ENCODE measurements around the gene LNX1. TPM values are rescaled to one million over a fixed set of nuclear protein-coding genes. Genes with fewer than 3 reads are reported as not detected.

Gene LNX1
- total RNA-seq, 1 experiment from 2014 or later, result 3.3 TPM

DNA sequence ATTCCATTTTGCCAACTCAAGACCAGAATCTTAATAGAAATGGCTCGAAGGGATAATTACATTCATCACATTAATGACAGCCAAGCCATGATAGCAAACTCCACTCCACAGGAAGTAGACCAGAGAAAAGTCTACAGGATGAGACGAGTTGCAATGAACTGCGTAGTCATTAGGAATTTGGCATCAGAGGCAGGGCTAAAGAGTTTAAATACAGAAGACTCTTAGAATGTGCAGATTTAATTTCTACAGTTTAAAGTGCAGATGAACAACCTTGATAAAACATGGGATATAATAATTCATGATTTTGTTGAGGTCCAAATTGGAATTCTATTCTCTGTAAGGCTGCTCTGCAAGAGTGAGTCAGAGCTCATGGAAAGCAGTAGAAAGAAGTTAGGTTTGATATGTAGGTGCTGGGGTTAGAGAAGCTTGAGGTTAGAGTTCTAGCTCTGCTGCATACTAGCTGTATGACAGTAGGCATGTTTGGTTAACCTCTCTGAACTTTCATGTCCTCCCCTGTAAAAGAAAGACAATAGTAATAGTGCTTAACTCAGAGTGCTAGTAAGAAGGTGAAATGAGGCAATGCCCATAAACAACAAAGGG is 32.2 kb downstream of the LNX1 start:
- H3K27ac ChIP-seq (ENCODE audit: low read depth, low read length), result no peak overlapping the region
- H3K36me3 ChIP-seq (ENCODE audit: control insufficient read depth in 1 of 2, insufficient read depth in 2 of 2, low read length in 2 of 2), result no peaks in the 10 kb centered on the region
- 0 out of 2 replicates have a peak, but pooled peaks cover 4% of the 10 kb centered on the region for H3K9me2 ChIP-seq (ENCODE audit: insufficient read depth)
- TF ChIP-seq, protein P1, sequence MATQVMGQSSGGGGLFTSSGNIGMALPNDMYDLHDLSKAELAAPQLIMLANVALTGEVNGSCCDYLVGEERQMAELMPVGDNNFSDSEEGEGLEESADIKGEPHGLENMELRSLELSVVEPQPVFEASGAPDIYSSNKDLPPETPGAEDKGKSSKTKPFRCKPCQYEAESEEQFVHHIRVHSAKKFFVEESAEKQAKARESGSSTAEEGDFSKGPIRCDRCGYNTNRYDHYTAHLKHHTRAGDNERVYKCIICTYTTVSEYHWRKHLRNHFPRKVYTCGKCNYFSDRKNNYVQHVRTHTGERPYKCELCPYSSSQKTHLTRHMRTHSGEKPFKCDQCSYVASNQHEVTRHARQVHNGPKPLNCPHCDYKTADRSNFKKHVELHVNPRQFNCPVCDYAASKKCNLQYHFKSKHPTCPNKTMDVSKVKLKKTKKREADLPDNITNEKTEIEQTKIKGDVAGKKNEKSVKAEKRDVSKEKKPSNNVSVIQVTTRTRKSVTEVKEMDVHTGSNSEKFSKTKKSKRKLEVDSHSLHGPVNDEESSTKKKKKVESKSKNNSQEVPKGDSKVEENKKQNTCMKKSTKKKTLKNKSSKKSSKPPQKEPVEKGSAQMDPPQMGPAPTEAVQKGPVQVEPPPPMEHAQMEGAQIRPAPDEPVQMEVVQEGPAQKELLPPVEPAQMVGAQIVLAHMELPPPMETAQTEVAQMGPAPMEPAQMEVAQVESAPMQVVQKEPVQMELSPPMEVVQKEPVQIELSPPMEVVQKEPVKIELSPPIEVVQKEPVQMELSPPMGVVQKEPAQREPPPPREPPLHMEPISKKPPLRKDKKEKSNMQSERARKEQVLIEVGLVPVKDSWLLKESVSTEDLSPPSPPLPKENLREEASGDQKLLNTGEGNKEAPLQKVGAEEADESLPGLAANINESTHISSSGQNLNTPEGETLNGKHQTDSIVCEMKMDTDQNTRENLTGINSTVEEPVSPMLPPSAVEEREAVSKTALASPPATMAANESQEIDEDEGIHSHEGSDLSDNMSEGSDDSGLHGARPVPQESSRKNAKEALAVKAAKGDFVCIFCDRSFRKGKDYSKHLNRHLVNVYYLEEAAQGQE (IDR thresholded peaks at IDR 0.05; ENCODE audit: low read depth), result no peak
- TF ChIP-seq SP1 (IDR thresholded peaks at IDR 0.05; ENCODE audit: low read depth), result no peak
- peaks cover 0 to 5% of the 10 kb centered on the region in 2 experiments; a peak in 1 of 4 replicates for H3K4me1 ChIP-seq (ENCODE audit: control insufficient read depth in 1 of 2, insufficient read depth in 2 of 2, low read length in 2 of 2)
- no peak overlapping the region for H2AFZ ChIP-seq (ENCODE audit: low read depth, low read length, poor library complexity, severe bottlenecking)
- BruUV-seq (replicated peaks), result no TSS peak
- no peak overlapping the region for H3K4me2 ChIP-seq (ENCODE audit: low read length)
- ATAC-seq (no peak), DNase-seq (ENCODE audit: low read depth, low spot score) (no peak)
- CTCF ChIA-PET, result no interaction called here
- no peaks in the 10 kb centered on the region for H3K9me3 ChIP-seq (ENCODE audit: control insufficient read depth in 1 of 2, insufficient read depth in 1 of 2, low read depth in 1 of 2, low read length in 2 of 2)
- H4K20me1 ChIP-seq (ENCODE audit: insufficient read depth), result no peaks in the 10 kb centered on the region
- no peak overlapping the region for H3K4me3 ChIP-seq (replicated peaks in 1 of 2; ENCODE audit: low read depth in 1 of 2, low read length in 2 of 2)
- RAD21 ChIA-PET (ENCODE audit: low non-redundant PET in 1 of 2, low total read pairs in 2 of 2, uncharacterized antibody in 2 of 2, unreplicated experiment in 2 of 2), result no interaction called here
- no peaks in the 10 kb centered on the region for H3K27me3 ChIP-seq (ENCODE audit: insufficient read depth, low read length)
- POLR2A ChIA-PET, result no interaction called here
- no peak overlapping the region for H3K9ac ChIP-seq (ENCODE audit: low read length)
- H3K79me2 ChIP-seq (ENCODE audit: insufficient read depth, low read length), result no peaks in the 10 kb centered on the region
- intact Hi-C loops (cut with micrococcal nuclease), result no loop called here

- H3K27ac ChIP-seq (ENCODE audit: low read depth, low read length), result no peak overlapping the region
- H4K20me1 ChIP-seq (ENCODE audit: insufficient read depth), result no peaks in the 10 kb centered on the region
- H3K36me3 ChIP-seq (ENCODE audit: control insufficient read depth in 1 of 2, insufficient read depth in 2 of 2, low read length in 2 of 2), result no peaks in the 10 kb centered on the region
- ChIA-PET RAD21 (ENCODE audit: low non-redundant PET in 1 of 2, low total read pairs in 2 of 2, uncharacterized antibody in 2 of 2, unreplicated experiment in 2 of 2) (no interaction called here), POLR2A (no interaction called here), CTCF (no interaction called here)
- no TSS peak for BruUV-seq (replicated peaks)
- DNase-seq (ENCODE audit: low read depth, low spot score) (no peak), ATAC-seq (no peak)
- H3K27me3 ChIP-seq (ENCODE audit: insufficient read depth, low read length), result no peaks in the 10 kb centered on the region
- H3K79me2 ChIP-seq (ENCODE audit: insufficient read depth, low read length), result no peaks in the 10 kb centered on the region
- no peak overlapping the region for H3K4me2 ChIP-seq (ENCODE audit: low read length)
- H3K9ac ChIP-seq (ENCODE audit: low read length), result no peak overlapping the region
- intact Hi-C loops (cut with micrococcal nuclease), result no loop called here
- no peak overlapping the region for H2AFZ ChIP-seq (ENCODE audit: low read depth, low read length, poor library complexity, severe bottlenecking)
- H3K4me3 ChIP-seq (replicated peaks in 1 of 2; ENCODE audit: low read depth in 1 of 2, low read length in 2 of 2), result no peak overlapping the region
- H3K9me2 ChIP-seq (ENCODE audit: insufficient read depth), result 0 out of 2 replicates have a peak, but pooled peaks cover 4% of the 10 kb centered on the region
- no peaks in the 10 kb centered on the region for H3K9me3 ChIP-seq (ENCODE audit: control insufficient read depth in 1 of 2, insufficient read depth in 1 of 2, low read depth in 1 of 2, low read length in 2 of 2)
- H3K4me1 ChIP-seq (ENCODE audit: control insufficient read depth in 1 of 2, insufficient read depth in 2 of 2, low read length in 2 of 2), result peaks cover 0 to 5% of the 10 kb centered on the region in 2 experiments; a peak in 1 of 4 replicates
- TF ChIP-seq ZFX (IDR thresholded peaks at IDR 0.05) (no peak), SP1 (IDR thresholded peaks at IDR 0.05; ENCODE audit: low read depth) (no peak), TCF7L2 (IDR thresholded peaks at IDR 0.05; ENCODE audit: borderline replicate concordance, extremely low read depth, insufficient read depth, insufficient read length) (no peak), SIN3A (IDR thresholded peaks at IDR 0.05; ENCODE audit: low read depth) (no peak), EZH2 (IDR thresholded peaks at IDR 0.05) (no peak), SRF (IDR thresholded peaks at IDR 0.05; ENCODE audit: low read depth) (no peak), POLR2A (IDR thresholded peaks at IDR 0.05; ENCODE audit: borderline replicate concordance, extremely low read depth, insufficient read depth, insufficient read length) (no peak), ZNF274 (IDR thresholded peaks at IDR 0.05; ENCODE audit: low read depth, low read length) (no peak), RAD21 (IDR thresholded peaks at IDR 0.05; ENCODE audit: low read depth) (no peak), CEBPB (IDR thresholded peaks at IDR 0.05; ENCODE audit: low read depth) (no peak), YY1 (IDR thresholded peaks at IDR 0.05; ENCODE audit: extremely low read depth, insufficient replicate concordance, low read depth, low read length) (no peak), MAX (IDR thresholded peaks at IDR 0.05) (no peak), ELF1 (IDR thresholded peaks at IDR 0.05; ENCODE audit: borderline replicate concordance, low read depth) (no peak)
Observed at GRCh38 chr4:53558065-53558801, 33.1 kb downstream of the LNX1 start.

Measured in HCT116 (cell line).